Hepatocyte (in vitro differentiated cells): Measurements from ENCODE around the gene APC2.

Experiments
- CTCF ChIP-seq: fragments of 200-600 bp; sonication (generic); IDR thresholded peaks from 2 replicates; pipeline ENCODE4 v1.5.1; 2016; ENCODE audit warnings: antibody characterized with exemption, mild to moderate bottlenecking; ENCODE audit not compliant: poor library complexity
- EZH2 ChIP-seq: fragments of 200-600 bp; sonication (generic); IDR thresholded peaks from 2 replicates; pipeline ENCODE4 v1.6.1; 2016; ENCODE audit warnings: antibody characterized with exemption, mild to moderate bottlenecking, borderline replicate concordance

- TF ChIP-seq CTCF: no peak
- no peak for TF ChIP-seq EZH2
Observed at GRCh38 chr19:1422943-1423342, 27.0 kb upstream of the APC2 start.
